Hematopoietic multipotent progenitor cell treated with erythropoietin and hydrocortisone succinate and interleukin-3 and kit ligand, for 4 days (in vitro differentiated cells): Measurements from ENCODE around the gene NUDT6.
"Not testable (repeated sequence)": the region's sequence is repeated elsewhere in the genome, so short reads cannot be mapped to it uniquely, and the experiment has no call there.

ENCODE experiments used
- DNase-seq: peaks from one replicate; pipeline ENCODE4 v3.0.0-alpha.2; 2015

Gene NUDT6, protein sequence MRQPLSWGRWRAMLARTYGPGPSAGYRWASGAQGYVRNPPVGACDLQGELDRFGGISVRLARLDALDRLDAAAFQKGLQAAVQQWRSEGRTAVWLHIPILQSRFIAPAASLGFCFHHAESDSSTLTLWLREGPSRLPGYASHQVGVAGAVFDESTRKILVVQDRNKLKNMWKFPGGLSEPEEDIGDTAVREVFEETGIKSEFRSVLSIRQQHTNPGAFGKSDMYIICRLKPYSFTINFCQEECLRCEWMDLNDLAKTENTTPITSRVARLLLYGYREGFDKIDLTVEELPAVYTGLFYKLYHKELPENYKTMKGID

GRCh38 chr4:122921971-122922876, at the start of gene NUDT6:
Gene NUDT6, minus strand, starts transcription at chr4:122922597. Its CDS starts 25 bp downstream, at chr4:122922572.
- DNase-seq: peak; percentile 88

DNA sequence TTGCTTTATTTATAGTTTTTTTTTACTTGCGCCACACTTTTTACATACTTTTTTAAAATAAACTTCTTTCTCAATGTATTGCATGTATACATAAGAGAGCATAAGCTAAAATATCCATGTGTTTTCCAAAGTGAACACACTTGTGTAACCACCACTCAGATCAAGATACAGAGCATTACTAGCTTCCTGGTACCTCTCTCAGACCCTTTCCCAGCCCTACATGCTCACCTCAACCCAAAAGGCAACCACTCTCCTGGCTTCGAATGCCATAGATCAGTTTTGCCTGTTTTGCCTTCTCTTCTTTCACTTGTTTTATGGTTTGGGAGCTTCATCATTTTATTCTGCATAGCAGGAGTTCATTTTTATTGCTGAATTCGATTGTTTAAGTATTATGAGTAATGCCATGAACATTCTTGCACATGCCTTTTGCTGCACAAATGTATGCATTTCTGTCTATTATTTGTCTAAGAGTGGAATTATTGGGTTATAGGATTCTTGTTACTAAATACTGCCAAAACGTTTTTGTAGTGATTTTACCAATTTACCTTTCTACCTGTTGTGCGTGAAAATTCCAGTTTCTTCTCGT, 45.9 kb upstream of the NUDT6 start:
- no peak for DNase-seq

GRCh38 chr4:122967231-122967630, 44.8 kb upstream of the NUDT6 start:
- DNase-seq: no peak

DNA sequence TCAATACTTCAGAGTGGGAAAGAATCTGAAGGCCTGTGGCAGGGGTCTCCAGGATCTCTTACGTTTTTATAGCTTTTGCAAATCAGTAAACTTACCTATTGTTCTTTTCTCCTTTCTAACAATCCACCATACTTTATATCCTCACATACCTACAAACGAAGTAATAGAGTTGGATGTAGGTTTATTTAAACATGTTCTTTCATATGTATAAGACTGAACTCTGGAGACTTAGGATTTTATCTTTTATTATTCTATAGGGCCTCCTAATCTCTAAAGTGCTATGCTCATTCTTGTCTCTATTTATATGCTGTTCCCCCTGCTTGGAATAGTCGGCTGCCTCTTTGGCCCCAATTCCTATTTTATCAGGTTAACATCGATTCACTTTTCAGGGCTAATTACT, 43.8 kb upstream of the NUDT6 start:
- DNase-seq: no peak

- peak; percentile 4 for DNase-seq
Measured at GRCh38 chr4:122963216-122963615, 40.8 kb upstream of the NUDT6 start.

DNA sequence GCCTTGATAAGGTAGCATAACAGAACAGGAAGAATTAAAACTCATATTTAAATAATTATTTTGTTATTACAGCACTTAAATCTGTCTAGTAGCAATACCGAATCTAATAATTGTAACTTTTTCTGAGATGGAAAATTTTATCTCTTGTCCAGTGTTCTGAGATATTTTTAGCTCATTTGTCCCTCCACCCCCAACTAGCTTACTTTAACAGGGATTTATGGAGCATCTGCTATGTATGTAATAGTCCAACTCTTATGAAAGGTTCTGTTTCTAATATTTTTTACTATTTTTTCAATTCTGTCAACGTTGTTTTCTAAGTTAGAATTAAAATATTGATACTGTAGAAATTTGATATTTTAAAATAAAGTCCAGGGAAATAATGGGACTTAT, 38.2 kb upstream of the NUDT6 start:
- no peak for DNase-seq

DNA sequence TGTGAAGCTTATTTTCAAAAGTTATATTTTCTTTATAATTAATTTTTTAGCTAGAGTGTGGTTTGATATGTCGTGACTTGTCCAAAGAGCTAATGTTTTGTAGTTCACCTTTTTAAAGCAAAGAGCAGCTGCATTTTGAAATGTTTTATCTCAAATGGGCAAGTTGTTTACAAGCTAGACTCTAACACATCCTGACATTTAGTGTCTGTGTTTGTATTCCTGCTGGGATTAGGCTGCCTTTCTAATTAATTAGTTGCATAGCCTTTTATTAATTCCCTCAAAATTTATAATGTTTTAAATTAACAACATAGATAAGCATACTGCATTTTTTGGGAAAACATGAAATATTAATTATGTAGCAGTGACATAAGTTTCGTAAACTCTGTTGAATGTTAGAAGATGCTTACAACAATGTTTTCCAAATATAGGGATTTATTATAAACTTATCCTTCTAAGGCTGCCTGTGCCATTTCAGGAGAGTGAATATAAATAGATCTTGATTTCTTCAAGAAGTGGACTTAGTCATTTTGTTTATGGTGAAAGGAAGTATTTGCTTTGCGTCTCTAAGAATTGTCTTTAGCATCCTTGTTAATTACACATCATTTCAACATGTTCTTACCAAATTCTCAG, 37.7 kb upstream of the NUDT6 start:
- DNase-seq: no peak

DNA sequence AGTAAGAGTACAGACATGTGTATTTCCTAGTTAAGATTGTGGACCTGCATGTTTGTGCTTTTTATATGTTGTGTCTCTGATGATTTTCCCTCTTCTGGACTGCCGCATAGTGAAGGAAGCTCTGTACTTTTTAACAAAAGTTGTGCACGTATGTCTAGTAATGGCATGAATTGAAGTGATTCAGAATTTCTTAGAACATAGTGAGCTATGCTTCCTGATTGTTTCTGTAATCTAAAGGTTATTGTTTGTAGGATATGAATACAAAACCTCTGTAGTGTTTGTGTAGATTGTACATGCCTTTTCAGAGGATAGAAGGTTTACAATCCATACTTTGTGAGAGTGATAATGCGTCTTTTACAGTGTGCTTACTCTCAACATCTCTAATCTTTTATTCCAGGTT, 37.0 kb upstream of the NUDT6 start:
- no peak for DNase-seq

GRCh38 chr4:122958505-122958904, 36.1 kb upstream of the NUDT6 start:
- DNase-seq: no peak

- no peak for DNase-seq
Measured at GRCh38 chr4:122953924-122954323, 31.5 kb upstream of the NUDT6 start.

DNA sequence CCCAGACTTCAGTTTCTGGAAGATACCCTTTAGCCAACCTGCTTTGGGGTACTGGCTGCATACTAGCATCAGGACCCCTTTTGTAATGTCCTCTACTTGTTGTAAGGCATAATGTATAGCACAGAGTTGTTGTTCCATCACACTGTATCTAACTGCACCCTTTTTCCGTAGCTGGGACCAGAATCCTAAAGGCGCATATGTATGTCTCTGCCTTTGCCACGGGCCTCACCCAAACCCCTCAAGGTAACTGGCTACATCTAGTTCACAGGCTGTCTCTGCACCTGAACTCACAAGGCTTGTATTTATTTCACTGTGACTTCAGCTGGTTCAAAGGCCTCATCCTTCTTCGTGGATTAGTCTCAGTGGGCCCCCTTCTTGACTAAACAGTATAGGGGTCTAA, 29.6 kb upstream of the NUDT6 start:
- DNase-seq: no peak

DNA sequence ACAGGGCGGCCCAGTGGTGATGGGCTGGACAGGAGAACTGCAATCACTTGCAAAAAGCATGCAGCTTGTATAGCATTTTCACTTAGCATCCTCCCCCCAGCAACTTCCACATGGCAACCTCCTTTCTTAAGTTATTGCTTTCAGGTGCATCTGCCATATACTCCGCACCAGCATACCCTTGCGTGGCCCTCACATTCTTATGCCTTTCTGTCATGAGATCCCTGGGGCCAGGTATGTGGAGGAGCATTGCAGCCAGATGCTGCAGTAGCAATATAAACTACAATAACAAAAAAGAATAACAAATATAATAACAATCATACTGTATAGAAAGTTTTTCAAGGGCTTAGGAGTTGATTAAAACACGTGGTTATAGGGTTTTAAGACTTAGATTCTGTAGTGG, 26.3 kb upstream of the NUDT6 start:
- DNase-seq: no peak

GRCh38 chr4:122946142-122946541, 23.7 kb upstream of the NUDT6 start:
- no peak for DNase-seq

GRCh38 chr4:122945136-122945535, 22.7 kb upstream of the NUDT6 start:
- not testable (repeated sequence) for DNase-seq

DNA sequence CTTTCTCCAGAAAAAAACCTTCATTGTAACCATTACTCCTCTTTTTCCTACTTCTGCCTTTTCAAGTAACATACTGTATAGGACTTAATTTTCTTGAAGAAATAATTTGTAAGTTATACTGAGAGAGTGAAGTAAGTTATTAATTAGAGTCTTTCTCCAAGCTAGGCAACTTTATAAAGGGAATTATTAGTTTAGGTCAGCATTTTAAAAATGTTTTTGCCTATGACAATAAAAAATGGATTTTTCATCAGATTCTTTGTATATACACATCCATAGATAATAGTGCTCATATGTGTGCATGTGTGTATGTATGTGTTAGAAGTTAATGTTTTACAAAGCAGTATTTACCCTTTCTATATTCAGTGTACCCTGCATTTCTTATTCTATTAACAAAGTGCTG, 10.4 kb upstream of the NUDT6 start:
- DNase-seq: no peak

GRCh38 chr4:122930862-122931261, 8.5 kb upstream of the NUDT6 start:
- peak; percentile 59 for DNase-seq

DNA sequence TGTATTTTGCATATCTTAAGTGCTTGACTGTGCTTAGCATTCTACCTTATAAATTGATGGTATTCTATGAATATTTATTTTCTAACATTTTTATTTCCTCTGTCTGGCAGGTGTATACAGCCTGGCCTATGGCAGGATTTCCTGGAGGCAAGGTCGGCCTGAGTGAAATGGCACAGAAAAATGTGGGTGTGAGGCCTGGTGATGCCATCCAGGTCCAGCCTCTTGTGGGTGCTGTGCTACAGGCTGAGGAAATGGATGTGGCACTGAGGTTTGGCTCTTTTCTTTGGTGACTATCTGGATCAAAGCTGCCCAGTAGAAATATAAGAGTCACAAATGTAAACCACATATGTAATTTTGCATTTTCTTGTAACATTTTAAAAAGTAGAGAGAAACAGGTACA, 6.5 kb upstream of the NUDT6 start:
- DNase-seq: no peak

DNA sequence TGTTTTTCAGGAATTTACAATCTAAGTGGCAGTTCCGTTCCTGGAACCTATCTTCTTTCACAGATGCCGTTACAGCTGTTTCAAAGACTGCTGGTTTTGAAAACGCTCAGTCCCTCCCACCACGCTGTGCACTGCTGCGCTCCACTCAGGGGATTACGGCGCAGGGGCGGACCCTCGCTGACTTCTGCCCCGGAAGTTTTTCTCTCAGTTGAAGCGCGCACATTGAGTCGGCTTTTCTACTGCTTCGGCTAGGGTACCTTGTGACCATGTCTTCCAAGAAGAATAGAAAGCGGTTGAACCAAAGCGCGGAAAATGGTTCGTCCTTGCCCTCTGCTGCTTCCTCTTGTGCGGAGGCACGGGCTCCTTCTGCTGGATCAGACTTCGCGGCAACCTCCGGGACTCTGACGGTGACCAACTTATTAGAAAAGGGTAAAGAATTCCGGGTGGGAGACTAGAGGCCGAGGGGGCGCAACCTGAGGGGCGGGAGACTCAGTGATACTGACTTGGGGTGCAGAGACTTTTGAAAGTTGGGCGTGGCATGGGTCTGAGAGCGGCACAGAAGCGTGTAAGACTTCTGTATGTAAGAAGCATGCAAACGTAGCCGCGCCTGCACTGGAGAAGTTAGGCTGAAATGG, 597 bp upstream of the NUDT6 start:
- peak; percentile 97 for DNase-seq

GRCh38 chr4:122921300-122921699, 1.1 kb downstream of the NUDT6 start:
- DNase-seq: no peak

DNA sequence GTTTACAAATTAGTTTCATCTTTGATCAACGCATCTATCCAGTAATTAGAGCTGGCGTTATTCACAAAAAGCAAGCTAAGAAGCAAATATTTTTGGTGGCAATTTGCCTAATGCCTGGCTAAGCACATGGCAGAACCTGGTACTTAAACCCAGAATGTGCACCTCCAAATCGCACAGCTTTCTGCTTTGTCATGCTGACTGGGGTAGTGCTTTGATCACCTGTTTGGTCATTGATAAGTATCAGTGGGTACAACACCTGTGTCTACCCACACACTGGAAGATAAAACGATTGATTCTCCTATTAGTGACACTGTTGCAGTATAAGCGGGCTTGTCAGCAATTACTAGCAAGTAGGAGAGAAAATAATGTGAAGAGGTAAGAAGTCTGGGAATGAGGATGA, 1.9 kb downstream of the NUDT6 start:
- no peak for DNase-seq

DNA sequence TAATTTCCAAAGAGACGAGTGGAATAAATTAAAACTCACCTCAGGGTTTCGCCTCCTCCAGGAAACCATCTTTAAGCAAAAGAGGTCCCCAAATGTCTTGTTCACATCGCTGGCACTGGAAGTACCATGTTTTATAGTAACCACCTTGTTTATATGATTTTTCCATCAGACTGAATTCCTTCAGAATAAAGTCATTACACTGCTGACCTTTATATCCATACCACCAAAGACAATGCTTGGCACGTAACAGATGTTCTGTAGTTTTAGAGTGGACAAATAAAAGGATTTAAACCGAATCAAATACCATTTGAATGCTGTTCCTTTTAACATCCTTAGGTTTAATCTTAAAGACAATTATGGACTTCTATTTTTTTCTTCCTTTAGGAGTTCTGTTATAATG, 4.7 kb downstream of the NUDT6 start:
- DNase-seq: no peak

GRCh38 chr4:122914938-122915337, 7.5 kb downstream of the NUDT6 start:
- DNase-seq: no peak
